Body of pancreas (tissue), 4 donors: ENCODE results near the gene CCDC50. TPM values are rescaled to one million over a fixed set of nuclear protein-coding genes. Genes with fewer than 3 reads are reported as not detected.

Experiments
- ATAC-seq: fragments of 150-250 bp; one replicate; pipeline ENCODE4 v1.9.1; 2016
- DNase-seq, 4 donors: peaks; one replicate each; pipeline ENCODE4 v3.0.0-alpha.2; 2019
- H3K27ac ChIP-seq, 4 donors: fragments of 200-600 bp; sonication (generic); 1 replicate in 3 of 4; 2 replicates in 1 of 4; pipeline versions ENCODE4 v1.5.1 to v1.6.1; 2016 to 2019; ENCODE audit warnings: mild to moderate bottlenecking in 1 of 4, mixed read lengths in 1 of 4, moderate library complexity in 1 of 4
- H3K27me3 ChIP-seq, 2 donors: fragments of 200-600 bp; sonication (generic); one replicate each; pipeline ENCODE4 v1.6.0; 2016; ENCODE audit warnings: mild to moderate bottlenecking in 1 of 2
- H3K36me3 ChIP-seq, 2 donors: fragments of 200-600 bp; sonication (generic); replicated peaks in 1 of 2; 2 replicates each; pipeline ENCODE4 v1.5.1; 2016; ENCODE audit warnings: low read depth in 2 of 2; ENCODE audit not compliant: insufficient read depth in 1 of 2
- H3K4me1 ChIP-seq: fragments of 200-600 bp; sonication (generic); one replicate; pipeline ENCODE4 v1.6.0; 2016
- H3K4me3 ChIP-seq, 2 donors: fragments of 200-600 bp; sonication (generic); 1 replicate in 1 of 2; 2 replicates in 1 of 2; pipeline ENCODE4 v1.5.1; 2016 to 2019
- H3K9me3 ChIP-seq, 3 donors: fragments of 200-600 bp; sonication (generic); 1 replicate in 2 of 3; 2 replicates in 1 of 3; pipeline ENCODE4 v1.5.1; 2016
- CTCF ChIP-seq, 7 experiments: fragments of 450-650 bp in 4 of 7; fragments of 200-600 bp in 3 of 7; sonication (generic) in 3 of 7; IDR thresholded peaks; one replicate each; pipeline ENCODE4 v1.5.1; 2016 to 2019; ENCODE audit warnings: antibody characterized with exemption in 7 of 7
- POLR2A ChIP-seq, 3 donors: fragments of 450-650 bp; IDR thresholded peaks; one replicate each; pipeline ENCODE4 v1.6.1; 2016; ENCODE audit warnings: antibody characterized with exemption in 3 of 3, mild to moderate bottlenecking in 2 of 3
- WGBS, 2 donors: methylation state at CpG; one replicate each; pipeline ENCODE4 v1.1.5; 2017; 5-methylcytosine and 5-hydroxymethylcytosine counted together
- intact Hi-C: fragments of 100-400 bp; cut with DNase I; formaldehyde crosslinking; loops from one replicate; pipeline ENCODE4 v1.15.1; 2023
- total RNA-seq, 2 donors: library from RNA; depleted of rRNA; stranded (reverse); fragments of >200 nt; gene quantifications; one replicate each; pipeline ENCODE4 v1.1.0, GENCODE V29; 2016

The CCDC50 gene
- total RNA-seq, 2 donors from 2014 or later = 51.1 to 89.3 TPM

- TF ChIP-seq CTCF (IDR thresholded peaks at IDR 0.05) = no peak
- no peak for TF ChIP-seq POLR2A (IDR thresholded peaks at IDR 0.05)
- 9 to 32% methylated on average over 11 of the region's 11 CpGs for WGBS, 2 donors
- DNase-seq = peak in 3 of 4 donors; percentile 8 to 16 (median 15)
- H3K4me1 ChIP-seq = peaks cover 38% of the 10 kb centered on the region
- H3K36me3 ChIP-seq = no peaks in the 10 kb centered on the region
- no peaks in the 10 kb centered on the region for H3K9me3 ChIP-seq
- intact Hi-C loops = no loop called here
- peak overlapping the region in 3 of 4 donors; percentile 95 to 96 (median 96) for H3K27ac ChIP-seq
- H3K27me3 ChIP-seq = no peaks in the 10 kb centered on the region
- peak overlapping the region; percentile 3 to 90 for H3K4me3 ChIP-seq
- ATAC-seq = peak; percentile 24
These were observed 1.4 kb downstream of the CCDC50 start for GRCh38 chr3:191330530-191331048.

GRCh38 chr3:191331388-191331787 lies 2.2 kb downstream of the CCDC50 start:
- no peaks in the 10 kb centered on the region for H3K36me3 ChIP-seq
- H3K4me1 ChIP-seq = peaks cover 38% of the 10 kb centered on the region
- no peaks in the 10 kb centered on the region for H3K9me3 ChIP-seq
- H3K27me3 ChIP-seq = no peaks in the 10 kb centered on the region
- TF ChIP-seq CTCF (IDR thresholded peaks at IDR 0.05) (no peak), POLR2A (IDR thresholded peaks at IDR 0.05) (no peak)
- DNase-seq = no peak
- ATAC-seq = no peak
- intact Hi-C loops = no loop called here
- H3K27ac ChIP-seq = peak overlapping the region in 2 of 4 donors; percentile 96
- 55 to 64% methylated on average over 3 of the region's 3 CpGs for WGBS, 2 donors
- no peak overlapping the region for H3K4me3 ChIP-seq

- no peak overlapping the region for H3K27ac ChIP-seq
- whole genome bisulfite sequencing, 2 donors = 85 to 90% methylated on average over 3 of the region's 3 CpGs
- H3K4me3 ChIP-seq = no peak overlapping the region
- intact Hi-C loops = no loop called here
- TF ChIP-seq POLR2A (IDR thresholded peaks at IDR 0.05) (no peak), CTCF (IDR thresholded peaks at IDR 0.05) (no peak)
- ATAC-seq (no peak), DNase-seq (no peak)
- H3K27me3 ChIP-seq = no peaks in the 10 kb centered on the region
- H3K36me3 ChIP-seq = no peaks in the 10 kb centered on the region
- H3K4me1 ChIP-seq = peaks cover 45% of the 10 kb centered on the region
- H3K9me3 ChIP-seq = no peaks in the 10 kb centered on the region
These were observed 4.2 kb downstream of the CCDC50 start for GRCh38 chr3:191333298-191333880.

- H3K4me1 ChIP-seq = peaks cover 50% of the 10 kb centered on the region
- no peak overlapping the region for H3K27ac ChIP-seq
- H3K27me3 ChIP-seq = no peaks in the 10 kb centered on the region
- no peak for ATAC-seq
- no peak for DNase-seq
- H3K9me3 ChIP-seq = no peaks in the 10 kb centered on the region
- 82% methylated on average over 4 of the region's 4 CpGs for WGBS, 2 donors
- intact Hi-C loops = no loop called here
- no peak for TF ChIP-seq POLR2A (IDR thresholded peaks at IDR 0.05)
- TF ChIP-seq CTCF (IDR thresholded peaks at IDR 0.05) = no peak
- no peaks in the 10 kb centered on the region for H3K36me3 ChIP-seq
- no peak overlapping the region for H3K4me3 ChIP-seq
These were observed 5.2 kb downstream of the CCDC50 start for GRCh38 chr3:191334346-191334893.

GRCh38 chr3:191336833-191337232 lies 7.6 kb downstream of the CCDC50 start:
- H3K27ac ChIP-seq = no peak overlapping the region
- intact Hi-C loops = no loop called here
- H3K4me3 ChIP-seq = no peak overlapping the region
- TF ChIP-seq POLR2A (IDR thresholded peaks at IDR 0.05) = no peak
- no peak for TF ChIP-seq CTCF (IDR thresholded peaks at IDR 0.05)
- H3K27me3 ChIP-seq = no peaks in the 10 kb centered on the region
- no peaks in the 10 kb centered on the region for H3K9me3 ChIP-seq
- ATAC-seq = no peak
- no peak for DNase-seq
- H3K4me1 ChIP-seq = peaks cover 52% of the 10 kb centered on the region
- H3K36me3 ChIP-seq = no peaks in the 10 kb centered on the region
- 77 to 80% methylated on average over 2 of the region's 2 CpGs for WGBS, 2 donors
